Measurements from ENCODE around the gene UNC5A.

DNA sequence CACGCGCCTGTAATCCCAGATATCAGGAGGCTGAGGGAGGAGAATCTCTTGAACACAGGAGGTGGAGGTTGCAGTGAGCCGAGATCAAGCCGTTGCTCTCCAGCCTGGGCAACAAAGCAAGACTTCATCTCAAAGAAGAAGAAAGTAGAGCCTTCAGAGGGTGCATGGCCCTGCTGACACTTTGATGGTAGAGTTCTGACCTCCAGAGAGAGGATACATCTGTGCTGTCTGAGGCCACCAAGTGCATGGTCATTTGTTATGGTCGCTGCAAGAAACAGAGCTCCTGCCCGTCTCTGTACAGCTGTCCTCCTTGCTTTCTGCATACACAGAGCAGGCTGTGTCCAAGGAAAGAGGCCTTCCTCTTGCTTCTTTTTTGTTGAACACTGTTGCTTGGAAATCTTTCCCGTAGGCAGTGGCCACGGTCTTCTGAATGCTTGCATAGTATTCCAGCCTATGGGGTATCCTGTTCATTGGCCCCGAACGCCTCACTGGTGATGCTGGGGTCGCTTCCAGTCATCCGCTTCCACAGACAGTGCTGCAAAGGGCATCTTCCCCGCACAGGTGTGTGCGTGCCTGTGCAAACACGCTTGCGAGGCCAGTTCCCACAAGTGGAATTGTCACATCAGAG lies 36.8 kb upstream of the UNC5A start:
- no peak for TF ChIP-seq EZH2 (IDR thresholded peaks at IDR 0.05)
- no peak for TF ChIP-seq POLR2AphosphoS5 (IDR thresholded peaks at IDR 0.05; ENCODE audit: borderline replicate concordance, low read depth, low read length)
- TF ChIP-seq FOXP2 (optimal IDR thresholded peaks at IDR 0.05; ENCODE audit: control extremely low read depth, extremely low read length, insufficient read depth) = no peak

Data from SK-N-MC (cell line).